ENCODE measurements around the gene ZNF417.

- TF ChIP-seq CTCF (IDR thresholded peaks at IDR 0.05; ENCODE audit: extremely low read depth in 1 of 2, insufficient read depth in 1 of 2, low read depth in 1 of 2, low read length in 2 of 2) (no peak), POLR2A (IDR thresholded peaks at IDR 0.05; ENCODE audit: low read depth, low read length) (no peak), POLR2AphosphoS5 (IDR thresholded peaks at IDR 0.05; ENCODE audit: insufficient read depth, low read depth, low read length) (no peak), EZH2 (IDR thresholded peaks at IDR 0.05; ENCODE audit: borderline replicate concordance, low read depth, low read length, severe bottlenecking) (no peak), MAX (IDR thresholded peaks at IDR 0.05; ENCODE audit: insufficient read depth, insufficient read length) (no peak), MYC (IDR thresholded peaks at IDR 0.05; ENCODE audit: low read depth, low read length) (no peak), FOS (IDR thresholded peaks at IDR 0.05; ENCODE audit: borderline replicate concordance, insufficient read depth, low read length) (no peak), JUN (IDR thresholded peaks at IDR 0.05; ENCODE audit: borderline replicate concordance, insufficient read depth, insufficient read length, low read depth) (no peak)
These were observed 30.3 kb downstream of the ZNF417 start for GRCh38 chr19:57886046-57886445.

Measured in endothelial cell of umbilical vein (primary cell).